ENCODE data around the gene MIOX.

Gene MIOX

GRCh38 chr22:50483556-50483955, 3.1 kb upstream of the MIOX start:
- Histone ChIP-seq H3K36me3 (ENCODE audit: control insufficient read depth, insufficient read depth, low read length) (no peaks in the 10 kb centered on the region), H3K27me3 (replicated peaks; ENCODE audit: control insufficient read depth, insufficient read depth, low read length) (no peaks in the 10 kb centered on the region; the same call in 1 of the 2 replicates), H3K4me3 (replicated peaks; ENCODE audit: low read depth, low read length) (no peak overlapping the region)
- no peak for TF ChIP-seq CTCF (IDR thresholded peaks at IDR 0.05; ENCODE audit: insufficient read depth, low read length, poor library complexity, severe bottlenecking)
- DNase-seq (ENCODE audit: extremely low read depth, insufficient read length): no peak

- Histone ChIP-seq H3K4me3 (replicated peaks; ENCODE audit: low read depth, low read length) (no peak overlapping the region), H3K36me3 (ENCODE audit: control insufficient read depth, insufficient read depth, low read length) (no peaks in the 10 kb centered on the region), H3K27me3 (replicated peaks; ENCODE audit: control insufficient read depth, insufficient read depth, low read length) (no peaks in the 10 kb centered on the region; the same call in 1 of the 2 replicates)
- DNase-seq (ENCODE audit: extremely low read depth, insufficient read length): no peak
- no peak for TF ChIP-seq CTCF (IDR thresholded peaks at IDR 0.05; ENCODE audit: insufficient read depth, low read length, poor library complexity, severe bottlenecking)
Measured at GRCh38 chr22:50483977-50484853, 2.4 kb upstream of the MIOX start.

DNA sequence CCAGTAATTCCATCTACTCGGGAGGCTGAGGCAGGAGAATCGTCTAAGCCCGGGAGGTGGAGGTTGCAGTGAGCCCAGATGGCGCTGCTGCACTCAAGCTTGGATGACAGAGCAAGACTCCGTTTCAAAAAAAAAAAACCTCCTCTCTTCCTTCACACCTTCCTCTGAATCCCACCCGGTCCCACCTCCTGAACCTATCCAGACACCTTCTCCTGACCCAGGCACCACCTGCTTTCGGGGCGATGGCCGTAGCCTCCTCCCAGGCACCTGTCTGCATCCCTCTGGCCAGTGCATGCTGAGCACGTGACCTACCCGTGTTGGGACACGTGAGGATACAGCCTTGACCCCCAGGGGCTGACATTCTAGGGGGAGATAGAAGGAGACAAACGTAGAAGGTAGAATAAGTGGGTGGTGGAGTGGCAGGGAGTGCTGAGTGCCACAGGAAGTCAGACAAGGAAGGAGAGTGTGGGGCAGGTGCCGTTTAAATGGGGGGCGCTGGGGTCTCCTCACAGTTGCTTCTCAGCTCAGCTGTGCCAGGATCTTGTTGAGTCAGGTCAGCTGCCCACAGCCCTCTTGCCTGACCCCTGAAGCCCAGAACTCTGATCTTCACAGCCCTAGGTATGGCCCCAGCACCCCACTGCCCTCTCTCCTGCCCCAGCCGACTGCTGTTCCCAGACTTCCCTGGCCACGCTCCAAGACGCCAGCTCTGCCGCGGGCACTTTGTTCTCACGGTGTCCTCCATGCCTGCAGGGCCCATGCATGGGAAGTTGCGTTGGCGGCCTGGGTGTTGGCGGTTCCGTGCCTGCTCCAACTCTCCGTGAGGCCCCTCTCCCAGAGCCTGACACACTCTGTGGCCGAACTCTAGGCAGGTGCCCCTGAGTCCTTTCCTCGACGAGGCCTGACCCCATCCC, 1.2 kb upstream of the MIOX start:
- no peaks in the 10 kb centered on the region for H3K36me3 ChIP-seq (ENCODE audit: control insufficient read depth, insufficient read depth, low read length)
- no peak overlapping the region for H3K4me3 ChIP-seq (replicated peaks; ENCODE audit: low read depth, low read length)
- H3K27me3 ChIP-seq (replicated peaks; ENCODE audit: control insufficient read depth, insufficient read depth, low read length): no peaks in the 10 kb centered on the region; the same call in 1 of the 2 replicates
- TF ChIP-seq CTCF (IDR thresholded peaks at IDR 0.05; ENCODE audit: insufficient read depth, low read length, poor library complexity, severe bottlenecking): no peak
- peak; percentile 3 for DNase-seq (ENCODE audit: extremely low read depth, insufficient read length)

GRCh38 chr22:50487290-50488005, 789 bp downstream of the MIOX start:
- no peak for TF ChIP-seq CTCF (IDR thresholded peaks at IDR 0.05; ENCODE audit: insufficient read depth, low read length, poor library complexity, severe bottlenecking)

DNA sequence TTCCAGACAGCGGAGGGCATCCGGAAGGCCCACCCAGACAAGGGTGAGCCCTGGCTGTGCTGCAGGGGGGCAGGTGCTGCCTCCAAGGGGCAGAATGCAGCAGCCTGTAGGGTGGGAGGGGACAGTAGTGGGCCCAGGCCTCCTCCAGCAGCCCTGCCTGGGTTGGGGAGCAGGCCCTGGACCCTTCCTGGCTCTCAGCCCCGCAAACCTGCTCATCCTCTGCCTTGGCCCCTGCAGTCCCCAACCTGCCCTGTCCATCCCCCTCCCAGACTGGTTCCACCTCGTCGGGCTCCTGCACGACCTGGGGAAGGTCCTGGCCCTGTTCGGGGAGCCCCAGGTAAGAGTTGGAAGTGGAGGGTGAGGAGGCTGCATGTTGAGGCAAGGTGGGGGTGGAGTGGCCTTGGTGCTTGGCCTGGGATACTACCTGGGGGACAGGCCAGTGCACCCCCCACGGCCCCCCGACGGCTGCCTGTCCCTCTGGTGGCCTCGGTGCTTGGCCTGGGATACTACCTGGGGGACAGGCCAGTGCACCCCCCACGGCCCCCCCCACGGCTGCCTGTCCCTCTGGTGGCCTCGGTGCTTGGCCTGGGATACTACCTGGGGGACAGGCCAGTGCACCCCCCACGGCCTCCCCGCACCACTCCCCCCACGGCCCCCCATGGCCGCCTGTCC, 1.5 kb downstream of the MIOX start:
- TF ChIP-seq CTCF (IDR thresholded peaks at IDR 0.05; ENCODE audit: insufficient read depth, low read length, poor library complexity, severe bottlenecking): no peak
- Histone ChIP-seq H3K36me3 (ENCODE audit: control insufficient read depth, insufficient read depth, low read length) (no peaks in the 10 kb centered on the region), H3K27me3 (replicated peaks; ENCODE audit: control insufficient read depth, insufficient read depth, low read length) (no peaks in the 10 kb centered on the region), H3K4me3 (replicated peaks; ENCODE audit: low read depth, low read length) (no peak overlapping the region)
- no peak for DNase-seq (ENCODE audit: extremely low read depth, insufficient read length)

More at GRCh38 chr22:50487290-50488005, 789 bp downstream of the MIOX start:
- DNase-seq (ENCODE audit: extremely low read depth, insufficient read length): no peak
- H3K27me3 ChIP-seq (replicated peaks; ENCODE audit: control insufficient read depth, insufficient read depth, low read length): no peaks in the 10 kb centered on the region
- peak overlapping the region; percentile 10; the same call in 1 of the 2 replicates for H3K4me3 ChIP-seq (replicated peaks; ENCODE audit: low read depth, low read length)
- H3K36me3 ChIP-seq (ENCODE audit: control insufficient read depth, insufficient read depth, low read length): no peaks in the 10 kb centered on the region

Measured in GM06990 (cell line).